ENCODE measurements around the gene ELF2.

ELF2 gene

GRCh38 chr4:139014371-139015268 lies 162.4 kb downstream of the ELF2 start (continued):
- no peak for TF ChIP-seq ZFP41 (tag by site-specific recombination; IDR thresholded peaks at IDR 0.05; ENCODE audit: borderline replicate concordance)
- TF ChIP-seq, protein P1, sequence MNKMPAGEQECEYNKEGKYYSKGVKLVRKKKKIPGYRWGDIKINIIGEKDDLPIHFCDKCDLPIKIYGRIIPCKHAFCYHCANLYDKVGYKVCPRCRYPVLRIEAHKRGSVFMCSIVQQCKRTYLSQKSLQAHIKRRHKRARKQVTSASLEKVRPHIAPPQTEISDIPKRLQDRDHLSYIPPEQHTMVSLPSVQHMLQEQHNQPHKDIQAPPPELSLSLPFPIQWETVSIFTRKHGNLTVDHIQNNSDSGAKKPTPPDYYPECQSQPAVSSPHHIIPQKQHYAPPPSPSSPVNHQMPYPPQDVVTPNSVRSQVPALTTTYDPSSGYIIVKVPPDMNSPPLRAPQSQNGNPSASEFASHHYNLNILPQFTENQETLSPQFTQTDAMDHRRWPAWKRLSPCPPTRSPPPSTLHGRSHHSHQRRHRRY (tag by site-specific recombination; IDR thresholded peaks at IDR 0.05): no peak
- no peak for TF ChIP-seq ZNF660 (tag by site-specific recombination; IDR thresholded peaks at IDR 0.05)
- TF ChIP-seq, protein P2, sequence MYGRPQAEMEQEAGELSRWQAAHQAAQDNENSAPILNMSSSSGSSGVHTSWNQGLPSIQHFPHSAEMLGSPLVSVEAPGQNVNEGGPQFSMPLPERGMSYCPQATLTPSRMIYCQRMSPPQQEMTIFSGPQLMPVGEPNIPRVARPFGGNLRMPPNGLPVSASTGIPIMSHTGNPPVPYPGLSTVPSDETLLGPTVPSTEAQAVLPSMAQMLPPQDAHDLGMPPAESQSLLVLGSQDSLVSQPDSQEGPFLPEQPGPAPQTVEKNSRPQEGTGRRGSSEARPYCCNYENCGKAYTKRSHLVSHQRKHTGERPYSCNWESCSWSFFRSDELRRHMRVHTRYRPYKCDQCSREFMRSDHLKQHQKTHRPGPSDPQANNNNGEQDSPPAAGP (tag by site-specific recombination; IDR thresholded peaks at IDR 0.05): no peak
- TF ChIP-seq ZNF549 (tag by site-specific recombination; IDR thresholded peaks at IDR 0.05): no peak
- no peak for TF ChIP-seq ZNF473 (tag by site-specific recombination; IDR thresholded peaks at IDR 0.05)
- no peak for TF ChIP-seq ZNF704 (tag by site-specific recombination; IDR thresholded peaks at IDR 0.05)
- no peak for TF ChIP-seq ZNF18 (tag by site-specific recombination; IDR thresholded peaks at IDR 0.05)
- no peak for TF ChIP-seq ZNF555 (tag by site-specific recombination; conservative IDR thresholded peaks at IDR 0.05)
- no peak for TF ChIP-seq ZNF560 (tag by site-specific recombination; IDR thresholded peaks at IDR 0.05; ENCODE audit: borderline replicate concordance)
- TF ChIP-seq ZNF280D (tag by site-specific recombination; IDR thresholded peaks at IDR 0.05): no peak
- peak; percentile 42; the same call in 1 of the 2 replicates for TF ChIP-seq ZNF558 (tag by site-specific recombination; IDR thresholded peaks at IDR 0.05)
- no peak for TF ChIP-seq ZNF623 (tag by site-specific recombination; IDR thresholded peaks at IDR 0.05)
- TF ChIP-seq ELK4 (IDR thresholded peaks at IDR 0.05; ENCODE audit: borderline replicate concordance, low read depth, low read length): no peak
- TF ChIP-seq, protein P3, sequence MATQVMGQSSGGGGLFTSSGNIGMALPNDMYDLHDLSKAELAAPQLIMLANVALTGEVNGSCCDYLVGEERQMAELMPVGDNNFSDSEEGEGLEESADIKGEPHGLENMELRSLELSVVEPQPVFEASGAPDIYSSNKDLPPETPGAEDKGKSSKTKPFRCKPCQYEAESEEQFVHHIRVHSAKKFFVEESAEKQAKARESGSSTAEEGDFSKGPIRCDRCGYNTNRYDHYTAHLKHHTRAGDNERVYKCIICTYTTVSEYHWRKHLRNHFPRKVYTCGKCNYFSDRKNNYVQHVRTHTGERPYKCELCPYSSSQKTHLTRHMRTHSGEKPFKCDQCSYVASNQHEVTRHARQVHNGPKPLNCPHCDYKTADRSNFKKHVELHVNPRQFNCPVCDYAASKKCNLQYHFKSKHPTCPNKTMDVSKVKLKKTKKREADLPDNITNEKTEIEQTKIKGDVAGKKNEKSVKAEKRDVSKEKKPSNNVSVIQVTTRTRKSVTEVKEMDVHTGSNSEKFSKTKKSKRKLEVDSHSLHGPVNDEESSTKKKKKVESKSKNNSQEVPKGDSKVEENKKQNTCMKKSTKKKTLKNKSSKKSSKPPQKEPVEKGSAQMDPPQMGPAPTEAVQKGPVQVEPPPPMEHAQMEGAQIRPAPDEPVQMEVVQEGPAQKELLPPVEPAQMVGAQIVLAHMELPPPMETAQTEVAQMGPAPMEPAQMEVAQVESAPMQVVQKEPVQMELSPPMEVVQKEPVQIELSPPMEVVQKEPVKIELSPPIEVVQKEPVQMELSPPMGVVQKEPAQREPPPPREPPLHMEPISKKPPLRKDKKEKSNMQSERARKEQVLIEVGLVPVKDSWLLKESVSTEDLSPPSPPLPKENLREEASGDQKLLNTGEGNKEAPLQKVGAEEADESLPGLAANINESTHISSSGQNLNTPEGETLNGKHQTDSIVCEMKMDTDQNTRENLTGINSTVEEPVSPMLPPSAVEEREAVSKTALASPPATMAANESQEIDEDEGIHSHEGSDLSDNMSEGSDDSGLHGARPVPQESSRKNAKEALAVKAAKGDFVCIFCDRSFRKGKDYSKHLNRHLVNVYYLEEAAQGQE (tag by site-specific recombination; IDR thresholded peaks at IDR 0.05): no peak
- TF ChIP-seq ZNF624 (tag by site-specific recombination; IDR thresholded peaks at IDR 0.05): no peak
- peak; percentile 69; the same call in 1 of the 2 replicates for TF ChIP-seq SCRT2 (tag by site-specific recombination; IDR thresholded peaks at IDR 0.05)
- peak; percentile 41 for TF ChIP-seq ZEB2 (tag by site-specific recombination; IDR thresholded peaks at IDR 0.05)
- peak; percentile 73 for TF ChIP-seq KLF10 (tag by site-specific recombination; IDR thresholded peaks at IDR 0.05)
- no peak for TF ChIP-seq FEZF1 (tag by site-specific recombination; IDR thresholded peaks at IDR 0.05)
- TF ChIP-seq GLI4 (tag by site-specific recombination; IDR thresholded peaks at IDR 0.05): no peak
- TF ChIP-seq ZNF423 (tag by site-specific recombination; IDR thresholded peaks at IDR 0.05): no peak
- TF ChIP-seq ZNF184 (tag by site-specific recombination; IDR thresholded peaks at IDR 0.05): no peak
- no peak for TF ChIP-seq ZNF350 (tag by site-specific recombination; IDR thresholded peaks at IDR 0.05)
- no peak for TF ChIP-seq ZNF707 (tag by site-specific recombination; IDR thresholded peaks at IDR 0.05)
- no peak for TF ChIP-seq ZNF777 (tag by site-specific recombination; IDR thresholded peaks at IDR 0.05; ENCODE audit: borderline replicate concordance)
